DMS153 treated with DMSO at 0.1 percent for 48 hours (cell line): Measurements from ENCODE around the gene NPIPB6.

ENCODE experiments used
- DNase-seq: peaks from one replicate; lab custom pipeline; 2025; ENCODE audit not compliant: unreplicated experiment; lab: John Stamatoyannopoulos, UW

Gene NPIPB6

DNA sequence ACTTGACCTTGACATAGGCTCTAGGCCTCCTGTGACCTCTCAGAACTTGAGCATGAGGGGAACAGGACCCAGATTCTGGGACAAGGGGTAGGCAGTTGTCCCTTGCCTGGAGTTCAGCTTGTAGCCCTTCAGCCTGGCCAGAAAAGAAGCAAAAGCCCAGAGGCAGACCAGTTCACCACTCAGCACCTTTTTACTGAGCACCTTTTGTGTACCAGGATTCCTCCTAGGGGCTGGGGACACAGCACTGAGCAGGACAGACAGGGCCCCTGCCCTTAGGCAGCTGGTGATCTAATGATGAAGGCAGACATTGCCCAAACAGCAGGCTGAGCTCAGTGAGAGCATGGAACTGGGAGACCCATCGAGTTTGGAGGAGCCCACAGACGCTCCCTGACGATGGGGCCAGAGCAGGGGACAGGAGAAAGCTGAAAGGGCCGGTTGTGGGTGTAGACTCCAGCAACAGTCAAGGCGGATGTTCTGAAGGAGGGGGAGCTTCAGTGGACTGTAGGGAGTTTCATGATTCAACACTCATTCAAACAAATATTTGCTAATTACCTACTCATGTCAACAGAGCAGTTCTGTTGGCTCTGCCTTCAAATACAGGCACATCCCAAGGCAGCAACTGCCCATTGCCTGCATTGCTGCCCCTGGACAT lies 38.9 kb downstream of the NPIPB6 start:
- DNase-seq: no peak

DNA sequence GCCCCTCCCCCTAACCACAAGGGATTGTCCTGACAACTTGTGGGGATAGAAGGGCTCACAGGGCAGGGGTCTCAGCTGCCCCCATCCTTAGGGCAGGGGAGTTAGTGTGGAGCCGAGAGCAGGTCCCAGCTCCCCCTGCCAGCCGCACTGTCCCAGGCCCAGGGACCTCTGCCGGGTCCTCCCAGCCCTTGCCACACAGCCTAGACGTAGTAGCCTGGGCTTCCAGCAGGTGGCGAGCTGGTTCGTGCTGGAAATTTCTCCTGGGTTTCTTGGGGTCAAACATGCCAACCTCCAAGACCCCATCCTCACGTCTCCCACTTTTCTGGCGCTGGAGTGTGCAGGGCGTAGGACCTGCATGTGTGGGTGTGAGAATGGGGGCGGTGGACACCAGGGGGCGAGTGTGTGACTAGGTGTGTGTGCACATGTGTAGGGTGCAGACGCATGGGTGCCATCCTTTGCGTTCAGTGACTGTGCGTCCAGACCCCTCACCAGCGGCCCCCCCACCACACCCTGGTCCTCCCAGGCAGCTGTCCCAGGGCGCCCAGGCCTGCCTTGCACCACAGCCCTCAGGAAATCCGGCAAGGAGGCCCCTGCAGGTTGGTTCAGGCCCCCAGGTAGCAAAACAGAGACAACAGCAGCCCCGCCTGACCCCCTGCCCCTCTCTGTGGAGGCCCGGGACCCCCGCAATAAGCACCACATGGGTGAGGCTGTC lies 41.5 kb downstream of the NPIPB6 start:
- DNase-seq: no peak

DNA sequence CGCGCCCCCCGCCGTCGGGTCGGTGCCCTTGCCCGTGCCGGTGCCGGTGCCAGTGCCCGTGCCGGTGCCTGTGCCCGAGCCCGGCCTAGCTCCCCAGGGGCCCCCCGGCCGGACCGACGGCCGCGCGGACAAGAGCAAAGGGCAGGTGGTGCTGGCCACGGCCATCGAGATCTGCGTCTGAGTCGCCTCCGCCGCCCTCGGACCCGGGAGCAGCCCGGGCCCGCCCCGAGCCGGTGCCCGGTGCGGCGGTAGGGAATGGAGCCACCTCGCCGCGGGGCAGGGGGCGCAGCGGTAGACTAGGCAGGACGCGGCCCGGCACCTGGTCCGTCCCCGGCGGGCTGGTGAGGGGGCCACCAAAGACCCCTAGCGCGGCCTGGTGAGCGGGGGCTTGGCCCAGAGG lies 42.6 kb downstream of the NPIPB6 start:
- DNase-seq: no peak

DNA sequence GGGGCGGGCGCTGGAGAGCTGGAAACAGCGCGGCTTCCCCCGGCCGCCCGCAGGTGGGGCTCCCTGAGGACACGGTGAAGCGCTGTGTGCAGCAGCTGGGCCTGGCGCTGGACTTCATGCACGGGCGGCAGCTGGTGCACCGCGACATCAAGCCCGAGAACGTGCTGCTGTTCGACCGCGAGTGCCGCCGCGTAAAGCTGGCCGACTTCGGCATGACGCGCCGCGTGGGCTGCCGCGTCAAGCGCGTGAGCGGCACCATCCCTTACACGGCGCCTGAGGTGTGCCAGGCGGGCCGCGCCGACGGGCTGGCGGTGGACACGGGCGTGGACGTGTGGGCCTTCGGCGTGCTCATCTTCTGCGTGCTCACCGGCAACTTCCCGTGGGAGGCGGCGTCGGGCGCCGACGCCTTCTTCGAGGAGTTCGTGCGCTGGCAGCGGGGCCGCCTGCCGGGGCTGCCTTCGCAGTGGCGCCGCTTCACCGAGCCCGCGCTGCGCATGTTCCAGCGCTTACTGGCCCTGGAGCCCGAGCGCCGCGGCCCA lies 43.2 kb downstream of the NPIPB6 start:
- DNase-seq: no peak

DNA sequence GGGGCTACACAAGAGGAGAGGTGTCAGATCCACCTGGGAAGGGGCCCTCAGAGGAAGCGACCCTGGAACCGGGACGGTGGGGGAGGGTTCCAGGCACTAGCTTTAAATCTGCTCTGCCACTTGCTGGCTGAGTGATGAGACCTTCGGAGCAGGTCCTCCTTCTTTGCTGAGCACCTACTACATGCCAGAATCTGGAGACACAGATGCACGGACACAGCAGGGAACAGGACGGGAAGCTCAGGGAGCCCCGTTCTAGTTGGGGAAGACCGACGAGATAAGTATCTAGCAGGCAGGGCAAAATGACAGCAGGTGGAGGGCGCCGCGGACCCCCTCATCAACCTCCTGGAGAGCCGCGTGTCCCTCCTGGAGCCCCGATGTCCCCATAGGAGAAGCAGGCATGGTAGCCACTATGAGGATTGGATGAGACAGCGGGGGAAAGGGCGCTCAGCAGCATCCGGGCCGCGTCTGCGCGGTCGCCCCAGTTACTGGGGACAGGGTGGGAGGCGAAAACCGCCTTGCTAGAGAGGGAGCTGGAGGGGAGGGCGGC lies 43.8 kb downstream of the NPIPB6 start:
- DNase-seq: no peak

DNA sequence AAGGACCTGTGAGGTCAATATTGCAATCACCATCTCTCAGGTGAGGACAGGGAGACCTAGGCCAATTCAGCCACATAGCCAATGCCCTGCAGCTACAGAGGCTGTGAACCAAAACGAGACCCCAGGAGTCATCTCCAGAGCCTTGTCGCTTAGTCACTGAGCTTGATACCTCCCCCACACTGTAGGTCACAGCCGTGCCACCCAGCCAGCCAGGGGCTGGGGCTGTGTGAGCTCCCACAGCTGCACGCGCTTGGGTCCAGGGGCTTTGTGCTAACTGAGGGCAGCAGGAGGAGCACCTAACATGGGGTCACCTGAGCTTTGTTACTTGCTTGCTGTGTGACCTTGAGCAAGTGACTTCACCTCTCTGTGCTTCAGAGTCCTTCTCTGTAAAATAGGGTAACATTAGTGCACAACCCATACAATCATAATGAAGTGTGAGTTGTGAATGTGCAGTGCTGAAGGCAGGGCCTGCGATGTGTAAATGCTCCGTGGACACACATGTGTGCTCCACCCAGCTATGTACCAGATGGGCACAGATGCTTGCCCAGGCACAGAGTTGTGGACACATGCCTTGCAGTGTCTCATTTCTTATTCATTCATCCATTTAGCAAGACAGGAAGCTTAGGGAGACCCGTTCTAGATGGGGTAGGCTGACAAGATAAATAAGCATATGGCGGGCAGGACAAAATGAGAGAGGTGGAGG lies 45.1 kb downstream of the NPIPB6 start:
- no peak for DNase-seq

DNA sequence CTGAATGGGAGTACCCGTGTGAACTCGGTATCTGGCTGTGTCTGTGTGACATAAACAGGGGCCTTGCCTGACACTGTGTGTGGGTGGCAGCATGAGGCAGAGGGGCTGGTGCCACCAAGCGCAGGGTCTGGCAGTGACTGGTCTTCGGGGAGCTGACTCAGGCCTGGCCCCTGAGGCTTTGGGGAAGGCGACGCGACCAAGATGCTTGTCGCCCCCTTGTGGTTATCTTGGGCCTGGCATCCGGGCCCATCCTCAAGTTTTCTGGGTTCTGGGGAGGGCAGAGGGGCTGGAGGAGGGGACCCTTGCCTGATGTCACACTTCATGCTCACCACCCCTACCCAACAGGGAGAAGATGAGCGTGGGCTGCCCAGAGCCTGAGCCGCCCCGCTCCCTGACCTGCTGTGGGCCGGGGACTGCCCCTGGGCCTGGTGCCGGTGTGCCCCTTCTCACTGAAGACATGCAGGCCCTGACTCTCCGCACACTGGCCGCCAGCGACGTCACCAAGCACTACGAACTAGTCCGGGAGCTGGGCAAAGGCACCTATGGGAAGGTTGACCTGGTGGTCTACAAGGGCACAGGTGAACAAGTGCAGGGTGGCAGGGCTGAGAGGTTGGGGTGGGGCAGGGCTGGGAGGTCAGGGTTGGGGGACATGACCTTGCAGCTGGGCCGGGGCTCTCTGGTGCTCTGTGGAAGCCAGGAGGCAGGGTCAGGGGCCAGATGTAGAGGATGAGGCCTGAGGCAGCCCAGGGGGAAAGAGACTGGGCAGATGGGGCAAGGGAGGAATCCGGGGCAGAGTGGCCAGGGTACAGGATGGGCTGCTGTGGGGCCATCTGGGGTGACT lies 46.0 kb downstream of the NPIPB6 start:
- no peak for DNase-seq

DNA sequence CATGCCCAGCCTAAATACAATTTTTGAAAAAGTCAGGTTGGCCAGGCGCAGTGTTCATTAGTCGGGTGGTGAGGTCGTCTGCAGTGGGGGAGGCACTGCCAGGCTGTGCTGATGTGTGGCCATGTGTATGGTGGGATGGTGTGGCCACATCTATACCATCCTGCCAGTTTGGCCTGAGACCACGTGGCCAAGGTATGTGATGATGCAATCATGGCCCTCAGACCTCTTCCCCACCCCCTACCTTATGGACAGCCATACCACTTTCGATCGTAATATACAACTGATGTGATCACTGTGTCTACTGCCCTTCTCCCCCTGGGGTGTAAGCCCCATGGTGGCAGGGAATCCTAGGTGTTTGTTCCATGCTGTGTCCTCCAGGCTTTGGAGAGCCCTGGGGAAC lies 47.3 kb downstream of the NPIPB6 start:
- DNase-seq: no peak

DNA sequence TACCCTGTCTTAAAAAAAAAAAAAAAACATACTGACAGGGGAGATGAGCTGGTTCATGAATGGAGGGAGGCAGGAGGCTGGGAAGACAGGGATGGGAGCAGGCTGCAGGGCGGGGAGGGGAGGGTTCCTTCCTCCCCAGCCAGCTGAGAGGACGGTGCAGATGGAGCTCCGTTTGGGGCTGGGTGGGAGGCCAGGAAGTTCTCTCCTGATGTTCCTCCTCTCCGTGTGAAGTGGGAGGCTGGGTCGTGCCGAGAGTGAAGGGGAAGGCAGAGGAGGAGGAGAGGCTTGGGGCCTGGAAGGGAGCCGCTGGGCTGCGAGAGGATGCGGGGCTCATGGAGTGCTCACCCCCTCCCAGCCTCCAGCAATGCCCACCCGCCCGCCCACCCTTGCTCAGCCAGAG lies 49.7 kb downstream of the NPIPB6 start:
- DNase-seq: no peak

DNA sequence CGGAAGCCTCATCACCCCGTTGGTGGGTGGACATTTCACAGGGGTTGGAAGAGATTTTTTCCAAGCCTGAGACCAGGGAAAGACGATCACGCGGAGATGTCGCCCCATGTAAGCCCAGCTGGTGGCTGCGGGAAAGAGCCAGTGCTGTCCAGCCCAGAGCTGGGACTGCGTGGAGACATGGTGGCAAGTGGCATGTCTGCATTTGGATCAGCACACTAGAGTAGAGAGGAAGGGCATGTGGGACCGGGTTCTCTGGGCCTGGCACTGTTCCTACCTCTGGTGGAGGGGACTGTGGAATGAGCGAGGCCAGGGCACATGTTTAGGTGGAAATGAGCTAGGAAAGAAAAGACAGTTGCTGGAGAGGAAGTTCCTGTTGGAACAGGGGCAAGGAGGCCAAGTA lies 51.0 kb downstream of the NPIPB6 start:
- DNase-seq: no peak

DNA sequence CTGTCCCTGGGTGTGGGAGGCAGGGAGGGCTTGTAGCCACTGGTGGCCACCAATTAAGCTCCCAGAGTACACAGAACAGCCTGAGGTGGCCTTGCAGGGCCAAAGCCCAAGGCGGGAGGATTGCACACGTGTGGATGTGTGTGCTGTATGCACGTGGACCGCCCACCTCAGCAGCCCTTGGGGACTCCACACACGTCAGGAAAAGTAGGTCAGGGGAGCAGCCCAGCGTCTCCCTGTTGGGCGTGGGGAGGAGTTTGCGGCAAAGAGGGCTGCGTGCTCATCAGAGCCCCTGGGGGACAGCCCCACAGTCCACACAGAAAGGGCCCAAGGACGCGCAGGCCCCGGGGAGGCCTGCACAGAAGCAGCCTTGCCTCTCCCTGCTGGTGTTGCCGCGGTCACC lies 51.4 kb downstream of the NPIPB6 start:
- DNase-seq: no peak

DNA sequence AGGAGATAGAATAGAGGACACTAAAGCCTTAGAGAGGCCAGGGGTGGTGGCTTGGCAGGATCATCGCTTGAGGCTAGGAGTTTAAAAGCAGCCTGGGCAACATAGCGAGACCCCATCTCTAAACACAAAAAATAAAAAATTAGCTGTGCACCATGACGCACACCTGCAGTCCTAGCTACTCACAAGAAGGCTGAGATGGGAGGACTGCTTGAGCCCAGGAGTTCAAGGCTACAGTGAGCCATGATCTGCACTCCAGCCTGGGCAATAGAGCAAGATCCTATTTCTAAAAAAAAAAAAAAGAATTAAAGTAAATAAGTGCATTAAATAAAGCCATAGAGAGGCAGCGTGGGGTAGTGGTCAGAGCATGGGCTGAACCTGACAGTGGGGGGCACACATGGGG lies 51.9 kb downstream of the NPIPB6 start:
- DNase-seq: no peak

DNA sequence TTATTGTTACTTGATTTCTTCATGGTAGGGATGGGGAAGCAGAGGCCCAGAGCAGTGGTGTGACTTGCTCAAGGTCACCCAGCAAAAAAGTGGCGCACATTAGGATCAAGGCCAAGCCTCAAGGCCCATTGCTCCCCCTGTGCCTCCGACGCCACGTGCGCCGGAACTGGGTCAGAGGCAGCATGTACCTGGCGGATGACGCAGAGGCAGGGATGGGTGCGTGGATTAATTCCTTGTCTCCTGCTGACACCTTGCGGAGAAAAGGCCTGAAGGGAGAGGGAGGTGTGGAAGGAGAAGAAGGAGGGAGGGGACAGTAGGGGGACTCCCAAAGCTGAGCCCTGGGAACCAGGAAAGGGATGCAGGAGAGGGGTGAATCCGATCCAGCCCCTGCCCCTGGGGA lies 52.5 kb downstream of the NPIPB6 start:
- no peak for DNase-seq

DNA sequence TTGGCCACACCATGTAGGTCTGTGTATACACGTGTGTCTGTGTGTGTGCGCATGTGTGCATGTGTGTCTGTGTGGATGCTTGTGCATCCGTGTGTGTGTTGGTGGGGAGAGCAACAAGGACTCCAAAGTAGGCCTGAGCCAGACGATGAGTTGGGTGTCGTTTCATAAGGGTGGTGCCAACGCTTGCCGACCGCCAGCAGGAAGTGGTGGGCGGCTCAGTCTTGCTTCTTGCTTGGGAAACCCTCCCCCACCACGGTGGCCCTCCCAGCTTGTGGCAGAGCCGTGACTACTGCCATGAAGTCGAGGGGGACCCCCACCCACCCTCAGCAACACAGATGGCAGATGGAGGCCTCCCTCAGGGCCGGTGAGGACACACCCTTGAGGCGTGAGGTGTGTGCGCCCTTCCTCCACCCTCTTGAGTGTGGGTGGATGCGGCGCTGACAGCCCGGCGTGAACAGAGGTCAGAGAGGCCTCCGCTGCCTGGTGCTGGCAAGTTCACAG lies 53.4 kb downstream of the NPIPB6 start:
- DNase-seq: no peak

DNA sequence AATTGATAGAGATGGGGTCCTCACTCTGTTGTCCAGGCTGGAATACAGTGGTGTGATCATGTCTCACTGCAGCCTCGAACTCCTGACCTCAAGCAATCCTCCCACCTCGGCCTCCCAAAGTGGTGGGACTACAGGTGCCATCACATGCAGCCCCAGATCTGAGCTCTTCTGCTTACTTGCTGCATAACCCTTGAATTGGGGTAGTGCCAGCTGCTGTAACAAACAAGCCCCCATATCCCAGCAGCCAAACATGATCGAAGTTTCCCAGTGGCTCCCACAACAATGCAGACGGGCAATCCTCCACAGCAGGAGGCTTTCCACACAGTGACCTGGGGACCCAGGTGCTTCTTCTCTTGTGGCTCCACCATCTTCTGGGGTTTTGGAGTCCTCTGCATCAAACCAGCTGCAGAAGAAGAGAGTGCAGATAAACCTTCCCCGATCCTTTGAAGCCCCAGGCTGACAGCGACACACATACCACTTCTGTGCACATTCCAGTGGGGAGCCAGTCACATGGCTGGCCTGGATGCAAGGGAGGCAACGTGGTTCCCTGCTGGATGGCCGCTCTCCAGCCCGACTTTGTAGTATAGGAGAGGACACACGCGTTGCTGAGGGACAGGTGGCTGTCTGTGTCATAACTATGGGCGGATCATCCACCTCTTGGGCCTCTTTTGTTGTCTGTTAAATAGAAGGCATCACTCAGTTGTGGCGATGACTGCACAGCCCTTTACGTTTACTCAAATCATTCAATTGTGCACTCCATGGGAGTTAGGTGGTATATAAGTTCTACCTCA lies 54.3 kb downstream of the NPIPB6 start:
- DNase-seq: no peak

DNA sequence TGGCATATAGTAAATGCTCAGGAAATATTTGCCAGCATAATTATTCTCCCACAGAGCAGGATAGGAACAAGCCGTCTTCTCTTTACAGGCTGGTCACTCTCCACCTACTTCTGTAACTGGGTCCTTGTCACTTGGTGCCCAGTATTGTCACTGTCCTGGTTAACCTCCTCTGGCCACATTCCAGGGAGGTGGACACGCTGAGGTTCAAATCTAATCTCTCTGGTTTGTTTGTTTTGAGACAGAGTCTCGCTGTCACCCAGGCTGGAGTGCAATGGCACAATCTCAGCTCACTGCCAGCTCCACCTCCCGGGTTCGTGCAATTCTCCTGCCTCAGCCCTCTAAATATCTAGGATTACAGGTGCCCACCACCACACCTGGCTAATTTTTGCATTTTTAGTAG lies 55.4 kb downstream of the NPIPB6 start:
- no peak for DNase-seq

DNA sequence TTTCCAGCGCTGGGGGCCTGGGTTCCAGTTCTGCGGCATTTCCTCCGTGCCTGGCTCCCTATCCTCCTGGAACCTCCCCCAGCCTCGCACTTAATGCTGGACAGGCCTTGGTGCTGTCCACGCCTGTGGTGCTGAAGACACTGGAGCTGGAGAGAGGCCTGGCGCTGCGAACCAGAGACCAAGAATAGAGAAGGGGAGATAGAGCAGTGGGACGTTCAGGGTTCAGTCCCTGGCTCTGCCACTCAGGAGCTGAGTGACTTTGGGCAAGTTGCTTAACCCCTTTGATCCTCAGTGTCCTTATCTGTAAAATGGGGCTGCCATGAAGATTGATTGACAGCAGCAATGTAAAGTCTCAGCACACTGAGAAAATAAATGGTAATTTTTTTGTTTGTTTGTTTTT lies 59.1 kb downstream of the NPIPB6 start:
- DNase-seq: no peak

DNA sequence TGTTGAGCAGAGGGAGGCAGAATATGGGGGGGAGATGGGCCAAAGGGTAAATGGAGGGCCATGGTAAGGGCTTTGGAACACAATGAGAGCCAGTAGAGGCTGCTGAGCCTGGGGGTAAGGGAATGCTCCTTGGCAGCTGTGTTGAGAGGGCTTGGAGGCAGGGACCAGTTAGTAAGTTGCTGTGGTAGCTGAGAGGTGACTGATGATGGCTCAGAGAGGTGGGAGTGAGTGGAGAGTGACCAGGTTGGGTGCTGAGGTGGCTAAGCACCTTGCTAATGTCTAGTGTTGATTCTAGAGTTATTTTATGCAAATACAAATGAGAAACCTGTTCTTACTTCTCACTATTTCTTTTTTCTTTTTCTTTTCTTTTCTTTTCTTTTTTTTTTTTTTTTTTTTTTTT lies 60.2 kb downstream of the NPIPB6 start:
- no peak for DNase-seq

DNA sequence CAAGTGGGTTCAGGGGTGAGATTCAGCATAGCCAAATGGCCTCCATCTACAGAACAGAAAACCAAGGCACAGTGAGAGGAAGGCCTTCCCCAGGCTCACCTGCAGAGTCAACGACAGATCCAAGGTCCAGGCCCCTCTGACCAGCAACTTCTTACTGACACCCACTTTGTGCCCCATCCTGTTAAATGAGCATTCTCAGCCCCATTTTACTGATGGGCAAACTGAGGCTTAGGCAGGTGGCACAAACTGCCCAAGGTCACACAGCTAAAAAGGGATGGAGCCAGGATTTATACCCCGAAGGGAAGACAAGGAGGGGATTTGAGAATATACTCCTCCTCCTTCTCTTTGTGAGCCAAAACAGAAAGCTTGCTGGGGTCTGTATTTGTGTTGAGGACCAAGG lies 61.7 kb downstream of the NPIPB6 start:
- no peak for DNase-seq

DNA sequence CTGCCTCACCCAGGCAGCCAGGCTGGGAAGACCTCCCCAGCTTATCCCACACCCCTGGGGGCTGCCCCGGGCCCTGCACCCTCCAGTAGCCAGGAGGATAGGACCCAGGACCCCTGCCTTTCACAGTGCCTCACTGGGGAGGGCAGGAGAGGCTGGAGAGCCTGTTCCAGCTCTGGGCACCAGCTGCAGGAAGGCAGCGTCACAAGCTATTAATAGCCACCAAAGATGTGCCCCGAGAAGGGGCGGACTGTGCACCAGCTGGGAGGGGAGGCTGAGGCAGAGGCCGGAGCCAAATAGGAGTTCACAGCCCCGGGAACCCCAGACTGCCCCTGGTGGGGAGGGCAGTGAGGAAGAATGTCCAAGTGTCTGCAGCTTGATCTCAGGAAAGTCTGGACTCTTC lies 62.2 kb downstream of the NPIPB6 start:
- no peak for DNase-seq
